HEK293T (cell line): ENCODE results near the gene DLG2.

Experiments used
- BHLHE40 ChIP-seq: fragments of 450-650 bp; IDR thresholded peaks from 2 replicates; pipeline ENCODE4 v1.6.1; 2016; ENCODE audit warnings: mild to moderate bottlenecking, moderate library complexity, borderline replicate concordance
- FOXA1 ChIP-seq: fragments of 450-650 bp; IDR thresholded peaks from 2 replicates; pipeline ENCODE4 v1.6.1; 2016; ENCODE audit warnings: mild to moderate bottlenecking
- FOXK2 ChIP-seq: fragments of 450-650 bp; IDR thresholded peaks from 2 replicates; pipeline ENCODE4 v1.6.1; 2016; ENCODE audit warnings: mild to moderate bottlenecking
- HDGF ChIP-seq: fragments of 450-650 bp; IDR thresholded peaks from 2 replicates; pipeline ENCODE4 v1.6.1; 2017; ENCODE audit warnings: antibody characterized with exemption, borderline replicate concordance
- NFRKB ChIP-seq: fragments of 450-650 bp; IDR thresholded peaks from 2 replicates; pipeline ENCODE4 v1.6.1; 2016; ENCODE audit warnings: mild to moderate bottlenecking, moderate library complexity
- PKNOX1 ChIP-seq: fragments of 450-650 bp; IDR thresholded peaks from 2 replicates; pipeline ENCODE4 v1.6.1; 2016
- SUZ12 ChIP-seq: fragments of 450-650 bp; IDR thresholded peaks from 2 replicates; pipeline ENCODE4 v1.6.1; 2016; ENCODE audit warnings: mild to moderate bottlenecking
- TARDBP ChIP-seq: fragments of 450-650 bp; IDR thresholded peaks from 2 replicates; pipeline ENCODE4 v1.6.1; 2016

DNA sequence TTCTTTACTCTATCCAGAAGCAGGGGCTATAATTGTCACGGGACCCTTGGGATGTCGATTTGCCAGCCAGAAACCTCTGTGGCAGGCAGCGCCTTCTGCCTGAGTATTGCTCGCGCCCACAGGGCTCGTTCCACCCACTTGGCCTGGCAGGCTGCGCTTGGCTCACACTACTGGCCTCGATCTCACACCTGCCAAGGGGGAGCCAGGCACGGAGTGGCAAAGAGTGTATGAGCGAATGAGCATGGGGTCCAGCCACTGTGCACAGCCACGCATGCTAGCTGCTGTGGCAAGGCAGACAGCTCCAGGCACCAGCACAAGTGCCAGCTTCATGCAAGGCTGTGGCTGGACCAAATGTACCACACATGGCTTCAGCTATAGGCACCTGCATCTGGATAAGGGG lies 599.8 kb downstream of the DLG2 start:
- TF ChIP-seq NFRKB, result no peak
- no peak for TF ChIP-seq SUZ12
- TF ChIP-seq BHLHE40, result no peak
- no peak for TF ChIP-seq FOXA1
- TF ChIP-seq PKNOX1, result no peak
- TF ChIP-seq TARDBP, result no peak
- no peak for TF ChIP-seq HDGF
- no peak for TF ChIP-seq FOXK2
